GM20431 (cell line): Measurements from ENCODE around the gene CLINT1.
"Not testable (repeated sequence)": the region's sequence is repeated elsewhere in the genome, so short reads cannot be mapped to it uniquely, and the experiment has no call there.

Experiments used
- in situ Hi-C: fragments of 300-500 bp; cut with MseI, MboI; formaldehyde crosslinking; loops from one replicate; pipeline ENCODE4 v1.15.0; 2020; ENCODE audit warnings: low sequenced_read_pairs; ENCODE audit not compliant: unreplicated experiment

Gene CLINT1

DNA sequence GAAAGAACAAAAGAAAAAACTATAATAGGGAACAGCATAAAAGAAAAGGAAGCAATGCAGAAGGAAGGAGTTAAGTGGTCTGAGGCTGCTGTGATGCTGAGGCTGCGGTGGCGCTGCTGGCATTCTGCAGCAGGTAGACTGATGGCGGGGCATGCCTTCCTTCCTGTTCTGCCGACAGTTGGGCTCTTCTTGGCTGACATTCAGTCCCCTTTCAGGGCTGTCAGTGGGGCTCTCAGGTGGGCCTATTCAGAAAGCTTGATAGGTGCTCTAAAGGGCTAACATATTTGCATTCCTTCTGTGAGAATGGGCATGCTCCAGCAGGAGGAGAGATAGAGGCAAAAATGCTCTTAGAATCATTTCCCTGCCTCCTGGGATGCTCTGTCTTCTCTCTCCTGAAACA lies 5.1 kb upstream of the CLINT1 start:
- in situ Hi-C loops = no loop called here

DNA sequence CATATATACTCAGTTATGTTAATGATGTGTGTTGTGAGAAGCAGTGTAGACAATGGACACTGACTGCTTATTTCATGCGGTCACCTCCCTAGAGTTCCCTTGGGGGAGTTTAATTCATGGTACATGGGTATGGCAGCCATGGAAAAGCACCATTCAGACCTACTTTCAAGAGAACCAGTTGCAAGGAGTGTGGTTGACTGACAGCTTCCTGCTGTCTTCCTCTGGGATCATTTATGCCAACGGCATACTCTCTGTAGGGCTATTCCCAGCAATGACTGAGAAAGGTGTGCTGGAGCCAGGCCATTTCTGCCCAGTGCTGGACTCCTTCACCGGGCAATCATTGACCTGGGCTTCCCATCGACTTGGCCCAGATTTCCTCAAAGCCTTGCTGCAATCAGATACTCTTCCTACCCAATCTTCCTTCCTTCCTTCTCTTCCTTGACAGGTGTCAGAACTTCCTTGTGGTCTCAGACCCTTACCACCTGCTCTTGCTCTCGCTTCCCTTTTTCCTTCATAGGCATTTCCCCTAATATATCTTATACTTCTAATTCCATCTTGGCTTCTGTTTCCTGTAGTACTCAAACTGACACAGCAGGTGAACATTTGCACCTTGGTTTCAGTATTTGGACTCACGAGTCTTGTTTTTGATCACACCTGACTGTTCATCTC lies 3.4 kb upstream of the CLINT1 start:
- in situ Hi-C loops = no loop called here

GRCh38 chr5:157860898-157861890 lies 2.2 kb upstream of the CLINT1 start:
- in situ Hi-C loops = no loop called here

GRCh38 chr5:157859227-157859575 lies 256 bp upstream of the CLINT1 start:
- in situ Hi-C loops = no loop called here

- in situ Hi-C loops = no loop called here
Observed at GRCh38 chr5:157857816-157858526, 974 bp downstream of the CLINT1 start.

DNA sequence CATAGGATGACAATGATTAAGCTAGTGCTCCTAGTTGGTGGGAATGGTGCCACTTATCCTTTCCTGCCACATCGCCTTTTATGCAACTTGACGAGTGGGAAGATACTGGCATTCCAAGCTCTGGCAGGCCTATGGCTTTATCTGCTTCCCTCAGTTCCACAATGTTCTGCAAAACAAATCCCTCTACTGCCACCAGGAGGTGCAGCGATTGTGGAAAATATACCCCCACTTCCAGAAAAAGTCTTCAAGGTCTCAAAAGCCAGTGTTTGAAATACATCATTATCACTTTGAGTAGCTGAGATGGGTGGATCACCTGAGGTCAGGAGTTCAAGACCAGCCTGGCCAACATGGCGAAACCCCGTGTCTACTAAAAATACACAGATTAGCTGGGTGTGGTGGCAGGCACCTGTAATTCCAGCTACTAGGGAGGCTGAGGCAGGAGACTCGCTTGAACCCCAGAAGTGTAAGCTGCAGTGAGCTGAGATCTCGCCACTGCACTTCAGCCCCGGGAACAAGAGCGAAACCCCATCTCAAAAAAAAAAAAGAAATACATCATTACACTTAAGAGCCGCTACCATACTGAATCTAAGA lies 3.4 kb downstream of the CLINT1 start:
- in situ Hi-C loops = no loop called here

GRCh38 chr5:157853365-157853764 lies 5.6 kb downstream of the CLINT1 start:
- in situ Hi-C loops = not testable (repeated sequence)

DNA sequence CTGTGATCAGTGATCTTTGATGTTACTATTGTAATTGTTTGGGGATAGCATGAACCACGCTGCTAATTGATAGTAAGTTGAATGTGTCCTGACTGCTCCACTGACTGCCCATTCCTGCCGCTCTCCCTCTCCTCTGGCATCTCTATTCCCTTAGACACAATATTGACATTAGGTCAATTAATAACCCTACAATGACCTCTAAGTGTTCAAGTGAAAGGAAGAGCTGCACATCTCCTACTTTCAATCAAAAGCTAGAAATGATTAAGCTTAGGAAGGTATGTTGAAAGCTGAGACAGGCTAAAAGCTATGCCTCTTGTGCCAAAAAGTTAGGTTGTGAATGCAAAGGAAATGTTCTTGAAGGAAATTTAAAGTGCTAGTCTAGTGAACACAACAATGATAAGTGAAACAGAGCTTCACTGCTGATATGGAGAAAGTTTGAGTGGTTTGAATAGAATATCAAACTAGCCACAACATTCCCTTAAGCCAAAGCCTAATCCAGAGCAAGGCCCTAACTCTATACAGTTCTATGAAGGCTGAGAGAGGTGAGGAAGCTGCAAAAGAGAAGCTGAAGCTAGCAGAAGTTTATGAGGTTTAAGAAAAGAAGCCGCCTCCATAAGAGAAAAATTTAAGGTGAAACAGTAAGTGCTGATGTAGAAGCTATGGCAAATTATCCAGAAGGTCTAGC lies 12.9 kb downstream of the CLINT1 start:
- in situ Hi-C loops = no loop called here

DNA sequence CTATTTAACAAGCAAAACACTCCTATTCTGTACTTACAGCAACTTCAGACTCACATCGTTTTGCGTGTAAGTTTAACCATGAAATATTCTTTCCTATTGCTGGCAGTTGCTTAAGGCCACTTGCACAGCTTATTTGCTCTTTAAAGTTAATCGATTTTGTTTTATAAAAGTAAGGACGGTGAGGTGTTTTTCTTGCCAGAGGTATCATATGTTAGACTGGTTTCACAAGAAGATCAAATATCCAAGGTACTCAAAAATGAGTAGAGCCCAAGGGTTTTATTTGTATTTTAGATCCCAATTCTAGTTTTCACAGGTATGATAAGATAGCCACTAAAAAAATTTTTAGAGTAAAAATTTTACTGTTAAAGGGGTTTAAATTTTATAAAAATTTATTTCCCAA lies 16.2 kb downstream of the CLINT1 start:
- in situ Hi-C loops = no loop called here

DNA sequence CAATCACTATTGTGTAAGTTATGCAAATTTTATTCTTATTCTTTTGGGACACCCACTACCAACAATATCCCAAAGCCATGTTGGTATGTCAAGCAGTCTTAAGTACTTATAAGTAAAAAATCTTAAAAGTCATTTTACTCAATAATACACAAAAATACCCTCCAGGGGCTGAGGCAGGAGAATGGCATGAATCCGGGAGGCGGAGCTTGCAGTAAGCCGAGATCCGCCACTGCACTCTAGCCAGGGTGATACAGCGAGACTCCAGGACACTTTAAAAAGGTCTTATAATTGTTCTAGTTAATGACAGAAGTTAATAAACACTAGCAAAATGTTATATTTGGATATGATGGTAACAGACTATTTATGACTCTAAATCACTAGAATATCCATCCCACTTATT lies 16.8 kb downstream of the CLINT1 start:
- in situ Hi-C loops = no loop called here

GRCh38 chr5:157839157-157839795 lies 19.7 kb downstream of the CLINT1 start:
- in situ Hi-C loops = no loop called here

- in situ Hi-C loops = no loop called here
Observed at GRCh38 chr5:157836121-157836753, 22.7 kb downstream of the CLINT1 start.

GRCh38 chr5:157835041-157835440 lies 23.9 kb downstream of the CLINT1 start:
- in situ Hi-C loops = no loop called here

DNA sequence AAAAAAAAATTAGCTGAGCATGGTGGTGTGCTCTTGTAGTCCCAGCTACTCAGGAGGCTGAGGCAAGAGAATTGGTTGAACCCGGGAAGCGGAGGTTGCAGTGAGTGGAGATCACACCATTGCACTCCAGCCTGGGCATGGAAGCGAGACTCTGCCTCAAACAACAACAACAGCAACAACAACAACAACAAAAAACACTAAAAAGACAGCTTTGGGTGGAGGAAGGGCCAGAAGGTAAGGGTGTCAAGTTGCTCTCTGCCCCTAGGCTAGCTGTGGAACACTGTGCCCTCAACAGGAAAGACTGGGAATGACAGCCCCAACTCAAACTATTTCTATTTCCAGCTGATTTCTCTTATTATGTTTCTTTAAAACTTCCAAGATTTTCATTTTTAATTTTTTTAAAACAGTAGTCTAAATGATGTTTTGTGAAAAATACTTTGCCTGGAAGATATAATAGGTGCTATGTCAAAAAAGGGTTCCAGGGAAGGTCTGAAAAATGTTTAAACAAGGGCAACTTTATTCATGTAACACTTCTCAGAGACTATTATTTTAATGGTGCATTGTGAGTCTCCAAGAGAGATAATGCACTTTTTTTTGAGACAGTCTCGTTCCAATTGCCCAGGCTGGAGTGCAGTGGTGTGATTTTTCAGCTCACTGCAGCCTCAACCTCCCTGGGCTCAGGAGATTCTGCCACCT lies 29.9 kb downstream of the CLINT1 start:
- in situ Hi-C loops = no loop called here

DNA sequence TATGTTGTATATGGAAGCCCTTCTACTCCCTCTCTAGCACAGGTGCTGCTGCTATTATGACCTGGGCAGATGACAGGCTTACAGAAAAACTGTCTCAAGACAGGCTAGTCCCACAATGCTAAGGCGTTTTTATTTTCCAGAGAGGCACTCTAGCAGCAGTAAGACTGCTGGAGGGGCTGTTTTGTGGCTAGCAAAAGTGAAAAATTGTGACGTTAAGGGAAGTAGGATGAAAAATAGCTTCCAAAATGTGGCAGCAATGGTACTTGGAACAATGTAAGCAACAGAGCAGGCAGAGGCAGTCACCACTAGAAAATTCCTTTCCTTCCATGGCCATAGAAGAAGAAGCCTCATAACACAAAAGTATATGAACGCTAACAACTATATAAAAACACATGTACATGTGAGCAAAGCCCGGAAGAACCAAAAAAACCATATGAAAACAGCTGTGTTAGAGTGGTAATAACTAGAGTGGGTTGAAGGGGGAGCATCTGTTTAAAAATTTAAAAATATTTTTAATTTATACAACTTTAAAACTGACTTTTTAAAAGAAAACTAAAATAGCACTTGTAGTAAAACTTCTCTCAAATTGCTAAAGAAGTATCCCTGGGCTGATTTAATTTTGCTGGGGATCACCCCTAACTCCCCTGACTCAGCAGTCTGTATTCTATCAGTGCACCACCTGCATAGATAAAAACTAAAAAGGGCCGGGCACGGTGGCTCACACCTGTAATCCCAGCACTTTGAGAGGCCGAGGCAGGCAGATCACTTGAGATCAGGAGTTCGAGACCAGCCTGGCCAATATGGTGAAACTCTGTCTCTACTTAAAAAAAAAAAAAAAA lies 30.6 kb downstream of the CLINT1 start:
- in situ Hi-C loops = no loop called here

- in situ Hi-C loops = no loop called here
Observed at GRCh38 chr5:157827423-157827822, 31.5 kb downstream of the CLINT1 start.

GRCh38 chr5:157823655-157824054 lies 35.3 kb downstream of the CLINT1 start:
- in situ Hi-C loops = loop anchor here (25.0 kb wide), 1 partner anchor 114 kb away; no protein-coding TSS in a partner anchor
